Measurements from ENCODE around the gene CFAP73.
"Not testable (repeated sequence)": the region's sequence is repeated elsewhere in the genome, so short reads cannot be mapped to it uniquely, and the experiment has no call there.

Gene CFAP73

GRCh38 chr12:113149361-113150150 lies at the start of gene CFAP73:
Gene CFAP73 (plus strand): TSS chr12:113149724. CDS start chr12:113149858, 134 bp downstream.
- DNase-seq (ENCODE audit: low read depth in 2 of 2), result no peak

- DNase-seq (ENCODE audit: low read depth in 2 of 2), result no peak
Measured at GRCh38 chr12:113099764-113100163, 49.8 kb upstream of the CFAP73 start.

- no peak for DNase-seq (ENCODE audit: low read depth in 2 of 2)
Measured at GRCh38 chr12:113101751-113102150, 47.8 kb upstream of the CFAP73 start.

GRCh38 chr12:113102811-113103210 lies 46.7 kb upstream of the CFAP73 start:
- DNase-seq (ENCODE audit: low read depth in 2 of 2), result no peak

GRCh38 chr12:113103756-113104450 lies 45.6 kb upstream of the CFAP73 start:
- DNase-seq (ENCODE audit: low read depth in 2 of 2), result peak; percentile 29 to 57

GRCh38 chr12:113104953-113105510 lies 44.5 kb upstream of the CFAP73 start:
- DNase-seq (ENCODE audit: low read depth in 2 of 2), result no peak

GRCh38 chr12:113105606-113106271 lies 43.8 kb upstream of the CFAP73 start:
- no peak for DNase-seq (ENCODE audit: low read depth in 2 of 2)

- no peak for DNase-seq (ENCODE audit: low read depth in 2 of 2)
Measured at GRCh38 chr12:113106361-113106760, 43.2 kb upstream of the CFAP73 start.

GRCh38 chr12:113108308-113108707 lies 41.2 kb upstream of the CFAP73 start:
- no peak for DNase-seq (ENCODE audit: low read depth in 2 of 2)

GRCh38 chr12:113109360-113109759 lies 40.2 kb upstream of the CFAP73 start:
- no peak for DNase-seq (ENCODE audit: low read depth in 2 of 2)

GRCh38 chr12:113109872-113110599 lies 39.5 kb upstream of the CFAP73 start:
- no peak for DNase-seq (ENCODE audit: low read depth in 2 of 2)

GRCh38 chr12:113111247-113111646 lies 38.3 kb upstream of the CFAP73 start:
- DNase-seq (ENCODE audit: low read depth in 2 of 2), result no peak

- DNase-seq (ENCODE audit: low read depth in 2 of 2), result no peak
Measured at GRCh38 chr12:113112043-113112899, 37.3 kb upstream of the CFAP73 start.

- no peak for DNase-seq (ENCODE audit: low read depth in 2 of 2)
Measured at GRCh38 chr12:113113397-113113796, 36.1 kb upstream of the CFAP73 start.

- DNase-seq (ENCODE audit: low read depth in 2 of 2), result no peak
Measured at GRCh38 chr12:113114447-113115178, 34.9 kb upstream of the CFAP73 start.

- DNase-seq (ENCODE audit: low read depth in 2 of 2), result no peak
Measured at GRCh38 chr12:113115455-113116126, 33.9 kb upstream of the CFAP73 start.

- no peak for DNase-seq (ENCODE audit: low read depth in 2 of 2)
Measured at GRCh38 chr12:113116875-113117274, 32.6 kb upstream of the CFAP73 start.

GRCh38 chr12:113117684-113118083 lies 31.8 kb upstream of the CFAP73 start:
- not testable (repeated sequence) for DNase-seq (ENCODE audit: low read depth in 2 of 2)

- no peak for DNase-seq (ENCODE audit: low read depth in 2 of 2)
Measured at GRCh38 chr12:113118142-113118541, 31.4 kb upstream of the CFAP73 start.
